ENCODE results near the gene NFYC.
A peak's percentile ranks its signal among the peaks of the same experiment; 100 is the strongest.

NFYC gene

DNA sequence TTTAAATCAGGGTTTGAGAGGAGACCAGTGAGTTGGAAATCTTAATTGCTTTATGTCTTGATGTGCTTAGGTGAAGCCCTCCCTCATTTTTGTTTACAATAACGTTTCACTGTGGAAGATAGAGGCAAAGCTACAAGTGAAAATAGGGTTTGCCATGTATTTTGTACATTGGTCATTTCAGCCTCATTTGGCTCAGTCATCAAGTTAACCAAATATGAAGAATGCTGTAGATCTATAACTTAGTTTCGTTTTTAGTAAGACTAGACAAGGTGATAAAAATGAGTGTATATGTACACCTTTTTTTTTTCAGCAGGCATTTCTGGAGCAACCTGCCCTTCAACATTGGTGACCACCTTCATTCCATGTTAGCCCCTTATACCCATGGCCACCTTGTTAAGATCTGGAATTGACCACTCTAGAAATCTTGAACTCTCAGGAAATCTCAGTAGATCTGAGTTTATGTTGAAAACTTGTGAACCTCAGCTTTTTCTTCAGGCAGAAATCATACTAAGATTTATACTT is 2.9 kb downstream of the NFYC start:
- Histone ChIP-seq H3K27ac (peak overlapping the region; percentile 6; the same call in 1 of the 2 replicates), H3K4me2 (peak overlapping the region; percentile 96), H2AFZ (ENCODE audit: low read depth) (no peak overlapping the region), H3K27me3 (ENCODE audit: insufficient read depth, low read depth) (no peaks in the 10 kb centered on the region), H3K4me3 (IDR thresholded peaks at IDR 0.05; ENCODE audit: insufficient read depth, low read depth, low read length) (no peak overlapping the region), H4K20me1 (ENCODE audit: insufficient read depth) (no peaks in the 10 kb centered on the region), H3K9ac (no peak overlapping the region), H3K4me1 (ENCODE audit: low read depth, poor library complexity, severe bottlenecking) (peaks cover 49% of the 10 kb centered on the region), H3K36me3 (ENCODE audit: insufficient read depth) (no peaks in the 10 kb centered on the region), H3K79me2 (ENCODE audit: insufficient read depth, low read depth) (peaks cover 89% of the 10 kb centered on the region)
- TF ChIP-seq, protein P1, sequence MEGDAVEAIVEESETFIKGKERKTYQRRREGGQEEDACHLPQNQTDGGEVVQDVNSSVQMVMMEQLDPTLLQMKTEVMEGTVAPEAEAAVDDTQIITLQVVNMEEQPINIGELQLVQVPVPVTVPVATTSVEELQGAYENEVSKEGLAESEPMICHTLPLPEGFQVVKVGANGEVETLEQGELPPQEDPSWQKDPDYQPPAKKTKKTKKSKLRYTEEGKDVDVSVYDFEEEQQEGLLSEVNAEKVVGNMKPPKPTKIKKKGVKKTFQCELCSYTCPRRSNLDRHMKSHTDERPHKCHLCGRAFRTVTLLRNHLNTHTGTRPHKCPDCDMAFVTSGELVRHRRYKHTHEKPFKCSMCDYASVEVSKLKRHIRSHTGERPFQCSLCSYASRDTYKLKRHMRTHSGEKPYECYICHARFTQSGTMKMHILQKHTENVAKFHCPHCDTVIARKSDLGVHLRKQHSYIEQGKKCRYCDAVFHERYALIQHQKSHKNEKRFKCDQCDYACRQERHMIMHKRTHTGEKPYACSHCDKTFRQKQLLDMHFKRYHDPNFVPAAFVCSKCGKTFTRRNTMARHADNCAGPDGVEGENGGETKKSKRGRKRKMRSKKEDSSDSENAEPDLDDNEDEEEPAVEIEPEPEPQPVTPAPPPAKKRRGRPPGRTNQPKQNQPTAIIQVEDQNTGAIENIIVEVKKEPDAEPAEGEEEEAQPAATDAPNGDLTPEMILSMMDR (conservative IDR thresholded peaks at IDR 0.05; ENCODE audit: low read depth, low read length): no peak

DNA sequence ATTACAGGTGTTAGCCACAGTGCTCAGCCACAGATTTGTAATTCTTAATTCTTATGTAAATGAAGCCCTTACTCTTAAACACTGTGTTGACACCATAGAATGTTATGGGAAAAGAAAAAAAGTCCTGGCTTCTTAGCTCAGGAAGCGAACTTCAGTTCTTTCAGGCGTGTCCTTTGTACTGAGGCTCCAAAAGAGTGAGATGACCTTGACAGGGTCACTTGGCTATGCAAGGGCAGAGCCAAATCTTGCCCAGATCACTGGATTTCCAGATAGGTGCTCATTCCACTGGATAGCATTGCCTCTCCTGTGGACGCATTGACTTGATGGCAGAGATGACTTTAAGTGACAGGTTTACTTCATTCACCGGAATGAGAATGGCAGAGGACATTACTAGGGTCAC is 4.8 kb downstream of the NFYC start:
- peaks cover 45% of the 10 kb centered on the region for H3K4me1 ChIP-seq (ENCODE audit: low read depth, poor library complexity, severe bottlenecking)
- H3K36me3 ChIP-seq (ENCODE audit: insufficient read depth): no peaks in the 10 kb centered on the region
- peaks cover 85% of the 10 kb centered on the region for H3K79me2 ChIP-seq (ENCODE audit: insufficient read depth, low read depth)
- H3K9ac ChIP-seq: no peak overlapping the region
- no peaks in the 10 kb centered on the region for H4K20me1 ChIP-seq (ENCODE audit: insufficient read depth)
- TF ChIP-seq, protein P1 (conservative IDR thresholded peaks at IDR 0.05; ENCODE audit: low read depth, low read length): no peak
- H3K27ac ChIP-seq: no peak overlapping the region
- no peaks in the 10 kb centered on the region for H3K27me3 ChIP-seq (ENCODE audit: insufficient read depth, low read depth)
- no peak overlapping the region for H2AFZ ChIP-seq (ENCODE audit: low read depth)
- H3K4me2 ChIP-seq: no peak overlapping the region
- no peak overlapping the region for H3K4me3 ChIP-seq (IDR thresholded peaks at IDR 0.05; ENCODE audit: insufficient read depth, low read depth, low read length)

DNA sequence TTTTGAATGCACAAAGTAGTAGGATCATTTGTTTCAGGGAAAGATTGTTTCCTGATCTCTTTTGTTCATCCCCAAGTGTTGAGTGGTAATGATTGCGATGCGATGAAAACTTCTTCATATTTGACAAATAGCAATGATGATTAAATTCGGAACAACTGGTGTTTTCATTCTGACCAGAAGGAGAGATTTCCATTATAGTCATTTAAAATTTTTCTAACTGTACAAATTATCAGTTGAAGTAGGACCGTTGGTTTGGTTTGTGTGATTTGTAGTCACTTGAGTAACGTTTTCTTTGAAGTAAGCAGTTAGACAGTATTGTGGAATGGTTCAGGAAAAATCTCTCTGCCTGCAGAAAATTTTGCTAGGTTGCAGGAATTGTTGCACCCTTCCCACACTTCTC is 5.9 kb downstream of the NFYC start:
- Histone ChIP-seq H2AFZ (ENCODE audit: low read depth) (no peak overlapping the region), H3K79me2 (ENCODE audit: insufficient read depth, low read depth) (peaks cover 93% of the 10 kb centered on the region)

DNA sequence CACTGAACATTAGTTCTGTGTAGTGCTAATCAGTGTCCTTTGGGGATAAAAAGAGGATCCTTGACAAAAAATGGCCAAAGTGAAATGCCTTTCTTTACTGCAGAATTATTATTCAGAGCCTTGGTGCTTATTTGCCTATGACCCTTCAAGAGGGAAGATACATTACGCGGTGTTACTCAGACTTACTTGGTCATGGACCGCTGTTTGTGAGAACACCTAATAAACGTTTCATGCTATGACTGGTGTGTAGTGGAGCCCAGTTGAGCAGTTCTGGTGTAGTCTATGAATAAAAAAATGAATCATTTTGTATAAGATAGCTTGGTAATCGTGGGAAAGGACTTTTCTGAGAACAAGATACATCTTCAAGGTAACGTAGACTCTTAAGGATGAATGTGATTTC is 8.3 kb downstream of the NFYC start:
- H3K4me2 ChIP-seq: no peak overlapping the region
- no peaks in the 10 kb centered on the region for H4K20me1 ChIP-seq (ENCODE audit: insufficient read depth)
- H3K4me3 ChIP-seq (IDR thresholded peaks at IDR 0.05; ENCODE audit: insufficient read depth, low read depth, low read length): no peak overlapping the region
- TF ChIP-seq, protein P1 (conservative IDR thresholded peaks at IDR 0.05; ENCODE audit: low read depth, low read length): no peak
- no peak overlapping the region for H2AFZ ChIP-seq (ENCODE audit: low read depth)
- no peaks in the 10 kb centered on the region for H3K36me3 ChIP-seq (ENCODE audit: insufficient read depth)
- no peak overlapping the region for H3K27ac ChIP-seq
- H3K79me2 ChIP-seq (ENCODE audit: insufficient read depth, low read depth): peaks cover 90% of the 10 kb centered on the region
- H3K9ac ChIP-seq: no peak overlapping the region
- H3K4me1 ChIP-seq (ENCODE audit: low read depth, poor library complexity, severe bottlenecking): peaks cover 21% of the 10 kb centered on the region
- no peaks in the 10 kb centered on the region for H3K27me3 ChIP-seq (ENCODE audit: insufficient read depth, low read depth)

More for the DNA sequence above, 5.9 kb downstream of the NFYC start:
- Histone ChIP-seq H3K4me1 (ENCODE audit: low read depth, poor library complexity, severe bottlenecking) (peaks cover 44% of the 10 kb centered on the region), H3K9ac (no peak overlapping the region), H3K27ac (no peak overlapping the region), H3K4me3 (IDR thresholded peaks at IDR 0.05; ENCODE audit: insufficient read depth, low read depth, low read length) (no peak overlapping the region), H4K20me1 (ENCODE audit: insufficient read depth) (no peaks in the 10 kb centered on the region), H3K27me3 (ENCODE audit: insufficient read depth, low read depth) (no peaks in the 10 kb centered on the region), H3K4me2 (no peak overlapping the region), H3K36me3 (ENCODE audit: insufficient read depth) (no peaks in the 10 kb centered on the region)
- TF ChIP-seq, protein P1 (conservative IDR thresholded peaks at IDR 0.05; ENCODE audit: low read depth, low read length): no peak

Data from KMS-11 (cell line).